GDM1 (cell line): ENCODE measurements around the gene C3orf70.

Source experiments
- DNase-seq: peaks from one replicate; lab custom pipeline; 2025; lab: John Stamatoyannopoulos, UW

C3orf70 gene

GRCh38 chr3:185049710-185050109 is 103.2 kb downstream of the C3orf70 start:
- DNase-seq, result no peak

GRCh38 chr3:185046603-185047002 is 106.3 kb downstream of the C3orf70 start:
- DNase-seq, result no peak

DNA sequence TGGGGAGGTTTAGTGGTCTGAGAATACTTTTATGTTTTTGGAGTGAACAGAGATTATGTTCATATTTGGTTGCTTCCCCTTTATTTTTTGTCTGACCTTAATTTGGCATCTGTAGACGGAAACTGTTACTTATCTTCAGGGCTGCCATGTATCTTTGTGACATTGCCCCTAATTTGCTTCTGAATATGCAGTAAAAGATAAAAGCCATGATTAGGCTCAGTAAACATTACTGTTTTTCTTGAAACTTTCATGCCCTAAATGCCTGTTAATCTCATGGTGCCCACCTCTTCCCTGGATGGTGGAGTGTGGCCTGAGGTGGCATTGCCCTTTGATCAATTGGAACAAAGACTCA is 106.7 kb downstream of the C3orf70 start:
- no peak for DNase-seq

- no peak for DNase-seq
Measured at GRCh38 chr3:185042312-185043050, 110.4 kb downstream of the C3orf70 start.

DNA sequence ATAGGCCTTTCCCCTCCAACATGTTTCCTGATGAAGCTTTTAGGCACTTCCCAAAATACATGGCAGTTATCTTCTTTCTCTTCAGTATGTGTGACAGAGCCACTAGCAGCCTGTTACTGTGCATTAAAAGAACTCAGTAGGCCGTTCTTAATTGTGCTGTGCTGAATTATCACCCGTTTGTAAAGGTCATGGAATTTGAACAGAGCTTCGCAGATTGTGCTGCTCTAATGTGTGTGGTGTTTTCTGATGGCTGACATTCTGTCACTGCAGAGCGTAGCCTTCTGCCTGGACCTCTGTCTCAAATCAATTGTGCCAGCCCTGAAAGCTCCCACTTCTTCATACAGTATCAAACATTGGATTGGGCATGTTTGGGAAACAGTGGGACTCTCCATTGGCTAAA is 111.3 kb downstream of the C3orf70 start:
- DNase-seq, result no peak

DNA sequence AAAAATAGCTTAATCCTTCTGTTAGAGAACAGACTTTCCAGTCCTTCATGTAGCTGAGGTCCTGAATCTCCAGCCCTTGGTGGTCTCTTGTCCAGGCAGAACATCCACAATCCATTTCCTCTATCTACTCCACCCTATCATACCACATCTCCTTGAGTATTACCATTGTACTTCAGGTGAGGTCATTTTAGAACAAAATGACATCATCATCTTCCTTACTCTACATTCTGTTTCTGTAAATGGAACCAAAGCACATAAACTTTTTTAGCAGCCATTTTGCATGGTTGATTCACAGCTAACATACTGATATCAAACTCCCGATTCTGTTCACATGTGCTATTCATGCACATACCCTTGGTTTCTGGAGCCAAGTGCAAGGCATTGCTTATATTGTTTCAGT is 112.4 kb downstream of the C3orf70 start:
- no peak for DNase-seq

DNA sequence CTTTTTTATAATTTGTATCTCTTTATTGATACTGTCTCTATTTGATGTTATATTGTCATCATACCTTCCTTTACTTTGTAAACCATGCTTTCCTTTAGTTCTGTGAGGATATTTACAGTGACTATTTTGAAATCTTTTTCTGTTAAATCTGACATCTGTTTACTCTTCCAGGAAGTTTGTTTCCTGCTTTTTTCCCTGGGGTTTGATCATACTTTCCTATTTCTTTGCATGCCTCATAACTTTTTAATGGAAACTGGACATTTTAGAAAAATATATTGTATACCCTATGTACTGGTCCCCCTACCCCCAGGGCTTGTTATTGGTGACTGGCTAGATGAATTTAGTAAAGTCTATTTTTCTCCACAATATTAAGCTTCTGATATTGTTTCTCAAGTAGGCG is 115.1 kb downstream of the C3orf70 start:
- DNase-seq, result no peak

DNA sequence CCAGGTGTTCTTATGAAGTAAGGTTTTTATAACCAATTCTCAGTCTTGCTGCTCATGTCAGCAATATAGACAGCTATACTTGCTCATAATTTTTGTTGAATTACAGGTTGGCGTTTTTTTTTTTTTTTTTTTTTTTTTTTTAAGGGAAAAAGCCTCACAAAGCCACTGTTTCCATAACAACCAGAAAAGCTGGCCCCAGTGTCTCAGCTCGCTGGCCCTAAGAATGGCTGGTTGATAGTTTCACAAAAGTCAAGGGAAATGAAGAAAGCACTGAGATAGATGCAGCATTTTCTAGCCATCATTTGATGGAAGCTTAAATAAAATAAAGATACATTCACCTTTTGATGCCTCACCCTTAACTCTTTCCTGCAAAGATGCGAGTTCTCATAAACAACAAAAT is 121.9 kb downstream of the C3orf70 start:
- no peak for DNase-seq

GRCh38 chr3:185030399-185030798 is 122.5 kb downstream of the C3orf70 start:
- no peak for DNase-seq

DNA sequence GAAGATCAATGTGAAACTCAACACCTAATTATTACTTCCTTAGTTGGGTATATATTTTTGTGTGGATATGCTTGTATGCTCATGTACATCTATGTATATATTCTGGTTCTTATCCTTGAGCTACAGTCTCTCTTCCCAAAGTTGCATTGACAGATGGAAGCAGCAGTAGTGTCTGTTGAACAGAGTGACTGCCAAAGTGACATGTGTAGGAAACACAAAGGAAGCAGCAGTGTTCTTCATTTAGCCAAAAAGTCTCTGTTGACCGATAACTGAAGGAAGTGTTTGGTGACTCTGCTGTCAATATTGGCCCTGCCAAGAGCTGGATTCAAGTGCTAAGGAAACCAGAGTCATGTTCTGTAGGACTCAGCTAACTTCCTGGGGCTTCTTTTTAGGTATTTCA is 123.8 kb downstream of the C3orf70 start:
- DNase-seq, result no peak

DNA sequence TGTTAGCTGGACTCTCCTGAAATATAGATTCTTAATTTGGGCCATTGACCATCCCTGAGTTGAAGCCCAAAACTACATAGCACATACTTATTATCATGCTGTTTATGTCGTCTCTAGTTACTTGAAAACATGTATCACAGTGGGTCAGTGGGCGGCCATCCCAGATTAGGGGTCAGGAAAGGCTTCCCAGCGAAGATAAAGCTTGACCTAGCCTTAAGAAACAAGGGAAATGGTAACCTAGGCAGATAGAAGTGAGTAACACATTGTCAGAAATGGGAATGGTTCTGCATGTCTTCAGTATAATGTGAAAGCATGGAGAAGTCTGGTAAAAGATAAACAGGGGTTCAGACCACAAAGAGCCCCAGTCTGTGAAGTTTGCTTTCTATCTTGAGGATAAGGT is 124.7 kb downstream of the C3orf70 start:
- DNase-seq, result no peak
